ENCODE data around the gene RPS6KA1.

Gene RPS6KA1

GRCh38 chr1:26530895-26531598, 1.5 kb downstream of the RPS6KA1 start:
- peak; percentile 47 to 53 for DNase-seq (ENCODE audit: low read depth in 2 of 2)
- no peak overlapping the region for H3K4me3 ChIP-seq (replicated peaks in 1 of 2; ENCODE audit: low read depth in 2 of 2, low read length in 2 of 2)
- TF ChIP-seq CTCF (IDR thresholded peaks at IDR 0.05; ENCODE audit: low read depth, low read length), result peak; percentile 26

- DNase-seq (ENCODE audit: low read depth in 2 of 2), result no peak
- H3K4me3 ChIP-seq (replicated peaks in 1 of 2; ENCODE audit: low read depth in 2 of 2, low read length in 2 of 2), result no peak overlapping the region
- no peak for TF ChIP-seq CTCF (IDR thresholded peaks at IDR 0.05; ENCODE audit: low read depth, low read length)
Observed at GRCh38 chr1:26531651-26532131, 2.1 kb downstream of the RPS6KA1 start.

GRCh38 chr1:26533951-26534509, 4.5 kb downstream of the RPS6KA1 start:
- H3K4me3 ChIP-seq (replicated peaks in 1 of 2; ENCODE audit: low read depth in 2 of 2, low read length in 2 of 2), result no peak overlapping the region
- DNase-seq (ENCODE audit: low read depth in 2 of 2), result no peak
- no peak for TF ChIP-seq CTCF (IDR thresholded peaks at IDR 0.05; ENCODE audit: low read depth, low read length)

- no peak for DNase-seq (ENCODE audit: low read depth in 2 of 2)
- no peak overlapping the region for H3K4me3 ChIP-seq (replicated peaks in 1 of 2; ENCODE audit: low read depth in 2 of 2, low read length in 2 of 2)
Observed at GRCh38 chr1:26535201-26535600, 5.6 kb downstream of the RPS6KA1 start.

GRCh38 chr1:26536081-26536480, 6.5 kb downstream of the RPS6KA1 start:
- no peak overlapping the region for H3K4me3 ChIP-seq (replicated peaks in 1 of 2; ENCODE audit: low read depth in 2 of 2, low read length in 2 of 2)
- TF ChIP-seq CTCF (IDR thresholded peaks at IDR 0.05; ENCODE audit: low read depth, low read length), result no peak

More at GRCh38 chr1:26535201-26535600, 5.6 kb downstream of the RPS6KA1 start:
- no peak for TF ChIP-seq CTCF (IDR thresholded peaks at IDR 0.05; ENCODE audit: low read depth, low read length)

GRCh38 chr1:26536521-26536920, 7.0 kb downstream of the RPS6KA1 start:
- DNase-seq (ENCODE audit: low read depth in 2 of 2), result no peak
- no peak for TF ChIP-seq CTCF (IDR thresholded peaks at IDR 0.05; ENCODE audit: low read depth, low read length)
- H3K4me3 ChIP-seq (replicated peaks in 1 of 2; ENCODE audit: low read depth in 2 of 2, low read length in 2 of 2), result no peak overlapping the region

More at GRCh38 chr1:26536081-26536480, 6.5 kb downstream of the RPS6KA1 start:
- no peak for DNase-seq (ENCODE audit: low read depth in 2 of 2)

Measured in cardiac fibroblast (primary cell).